ENCODE measurements around the gene FAM114A1.
"Not testable (repeated sequence)": the region's sequence is repeated elsewhere in the genome, so short reads cannot be mapped to it uniquely, and the experiment has no call there.

The FAM114A1 gene

GRCh38 chr4:38964942-38965775 is 97.6 kb downstream of the FAM114A1 start:
- no peak for DNase-seq (ENCODE audit: low read depth in 2 of 3, low spot score in 1 of 3)

- DNase-seq (ENCODE audit: low read depth in 2 of 3, low spot score in 1 of 3): no peak
Measured at GRCh38 chr4:38965866-38966265, 98.3 kb downstream of the FAM114A1 start.

- DNase-seq (ENCODE audit: low read depth in 2 of 3, low spot score in 1 of 3): no peak
Measured at GRCh38 chr4:38967260-38968095, 99.9 kb downstream of the FAM114A1 start.

GRCh38 chr4:38968668-38969067 is 101.1 kb downstream of the FAM114A1 start:
- no peak for DNase-seq (ENCODE audit: low read depth in 2 of 3, low spot score in 1 of 3)

- no peak for DNase-seq (ENCODE audit: low read depth in 2 of 3, low spot score in 1 of 3)
Measured at GRCh38 chr4:38976308-38976707, 108.7 kb downstream of the FAM114A1 start.

- DNase-seq (ENCODE audit: low read depth in 2 of 3, low spot score in 1 of 3): no peak
Measured at GRCh38 chr4:38979081-38979480, 111.5 kb downstream of the FAM114A1 start.

GRCh38 chr4:38979511-38980230 is 112.1 kb downstream of the FAM114A1 start:
- no peak for DNase-seq (ENCODE audit: low read depth in 2 of 3, low spot score in 1 of 3)

GRCh38 chr4:38980903-38981676 is 113.5 kb downstream of the FAM114A1 start:
- peak in 1 of 3 donors; percentile 28 for DNase-seq (ENCODE audit: low read depth in 2 of 3, low spot score in 1 of 3)

GRCh38 chr4:38982361-38983095 is 114.9 kb downstream of the FAM114A1 start:
- DNase-seq (ENCODE audit: low read depth in 2 of 3, low spot score in 1 of 3): no peak

- DNase-seq (ENCODE audit: low read depth in 2 of 3, low spot score in 1 of 3): no peak
Measured at GRCh38 chr4:38983291-38983690, 115.7 kb downstream of the FAM114A1 start.

GRCh38 chr4:38983787-38984598 is 116.4 kb downstream of the FAM114A1 start:
- no peak for DNase-seq (ENCODE audit: low read depth in 2 of 3, low spot score in 1 of 3)

- DNase-seq (ENCODE audit: low read depth in 2 of 3, low spot score in 1 of 3): no peak
Measured at GRCh38 chr4:38985410-38986100, 117.9 kb downstream of the FAM114A1 start.

GRCh38 chr4:38987491-38987890 is 119.9 kb downstream of the FAM114A1 start:
- DNase-seq (ENCODE audit: low read depth in 2 of 3, low spot score in 1 of 3): no peak

- not testable (repeated sequence) for DNase-seq (ENCODE audit: low read depth in 2 of 3, low spot score in 1 of 3)
Measured at GRCh38 chr4:38988353-38988752, 120.7 kb downstream of the FAM114A1 start.

GRCh38 chr4:38989487-38989886 is 121.9 kb downstream of the FAM114A1 start:
- no peak for DNase-seq (ENCODE audit: low read depth in 2 of 3, low spot score in 1 of 3)

GRCh38 chr4:38990241-38990640 is 122.6 kb downstream of the FAM114A1 start:
- no peak for DNase-seq (ENCODE audit: low read depth in 2 of 3, low spot score in 1 of 3)

- no peak for DNase-seq (ENCODE audit: low read depth in 2 of 3, low spot score in 1 of 3)
Measured at GRCh38 chr4:38993683-38994082, 126.1 kb downstream of the FAM114A1 start.

- DNase-seq (ENCODE audit: low read depth in 2 of 3, low spot score in 1 of 3): no peak
Measured at GRCh38 chr4:38994135-38994534, 126.5 kb downstream of the FAM114A1 start.

Measured in stimulated activated CD4-positive, alpha-beta T cell treated with anti-CD3 and anti-CD28 coated beads, Interleukin-12 subunit alpha, Interleukin-12 subunit beta, amount 100 ng/mL, for 48 hours (primary cell).